Measurements from ENCODE around the gene SPECC1L. TPM values are rescaled to one million over a fixed set of nuclear protein-coding genes. Genes with fewer than 3 reads are reported as not detected.

SPECC1L gene
- total and polyA plus RNA-seq, 10 of the 15 experiments (the other 5 are each of a cell fraction or from before 2014, with no cell fraction given), result 1.9 to 40.6 (median 19.1) TPM

- TF ChIP-seq PBX3 (IDR thresholded peaks at IDR 0.05; ENCODE audit: insufficient replicate concordance, low read depth, low read length) (no peak), RFX5 (IDR thresholded peaks at IDR 0.05; ENCODE audit: low read depth, low read length) (no peak), ZNF622 (IDR thresholded peaks at IDR 0.05) (no peak), MTA3 (IDR thresholded peaks at IDR 0.05; ENCODE audit: borderline replicate concordance, low read length) (no peak)
Observed at GRCh38 chr22:24413271-24413670, 142.6 kb downstream of the SPECC1L start (continued).

DNA sequence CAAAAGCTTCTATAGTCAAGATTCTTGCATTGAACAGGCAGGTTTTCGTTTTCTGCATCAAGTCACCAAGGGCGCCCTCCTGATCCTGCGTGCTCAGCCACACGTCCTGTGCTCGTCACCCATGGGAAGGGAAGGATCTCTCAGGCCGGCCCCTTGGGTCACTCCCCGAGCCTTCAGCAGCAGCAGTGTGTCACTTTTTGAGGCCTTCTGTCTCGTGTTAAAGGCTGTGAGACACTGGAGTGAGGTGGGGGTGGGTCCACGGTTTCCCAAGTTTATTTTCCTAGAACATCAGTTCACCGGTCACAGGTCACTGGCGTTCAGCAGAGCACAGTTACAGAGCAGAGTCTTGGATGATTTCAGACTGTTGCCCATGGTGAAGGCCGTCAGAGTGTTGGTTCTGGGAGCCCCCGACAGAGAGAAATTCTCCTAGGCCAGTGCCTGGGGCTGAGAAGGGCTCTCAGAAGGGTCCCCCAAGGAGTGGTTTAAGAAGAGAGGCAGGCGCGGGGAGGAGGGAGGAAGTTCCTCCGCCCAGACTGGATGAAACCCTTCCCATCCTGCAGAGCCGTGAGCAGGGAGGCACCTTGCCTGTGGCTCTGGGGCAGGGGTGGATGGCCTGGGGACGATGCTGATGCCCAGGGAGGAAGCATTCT lies 143.2 kb downstream of the SPECC1L start:
- BruUV-seq (replicated peaks), result no TSS peak
- no peak overlapping the region for H3K9ac ChIP-seq (ENCODE audit: control insufficient read depth, insufficient read depth, low read length)
- ATAC-seq, result no peak
- DNase-seq (ENCODE audit: low read depth, low spot score), result no peak
- CTCF ChIA-PET, result interaction anchor here (0.9 kb wide), 1 partner anchor 11 kb away, joined by 3 read pairs; no protein-coding TSS in a partner anchor
- intact Hi-C loops (cut with micrococcal nuclease; ENCODE audit: unreplicated experiment), result no loop called here
- H3K4me2 ChIP-seq (ENCODE audit: control insufficient read depth, insufficient read depth), result no peak overlapping the region
- H2AFZ ChIP-seq (ENCODE audit: control insufficient read depth, low read depth, low read length), result no peak overlapping the region
- H3K9me3 ChIP-seq (replicated peaks; ENCODE audit: control insufficient read depth, insufficient read depth, low read length), result no peaks in the 10 kb centered on the region
- SMC1A ChIA-PET (ENCODE audit: uncharacterized antibody, unreplicated experiment), result no interaction called here
- no peak overlapping the region for H3K27ac ChIP-seq (ENCODE audit: control insufficient read depth, insufficient read depth)
- H3K4me3 ChIP-seq, result no peak overlapping the region
- POLR2A ChIA-PET, result no interaction called here
- in situ Hi-C loops (cut with MboI), result no loop called here
- no peaks in the 10 kb centered on the region for H3K27me3 ChIP-seq (replicated peaks in 1 of 2; ENCODE audit: control insufficient read depth in 2 of 2, insufficient read depth in 2 of 2, low read length in 1 of 2)
- H3K79me2 ChIP-seq (ENCODE audit: control insufficient read depth, insufficient read depth, low read length), result no peaks in the 10 kb centered on the region
- RAD21 ChIA-PET (ENCODE audit: unreplicated experiment), result no interaction called here
- 93% methylated on average over 18 of the region's 18 CpGs for WGBS (ENCODE audit: insufficient coverage, insufficient replicate concordance, low lambda C conversion rate, missing lambda C conversion rate)
- no peak for FAIRE-seq
- H3K36me3 ChIP-seq (ENCODE audit: control insufficient read depth in 2 of 2, insufficient read depth in 2 of 2, low read length in 1 of 2), result peaks cover 4 to 18% of the 10 kb centered on the region in 2 experiments; a peak in 3 of 4 replicates
- H3K4me1 ChIP-seq (ENCODE audit: control insufficient read depth, insufficient read depth, low read length), result peaks cover 10% of the 10 kb centered on the region
- H4K20me1 ChIP-seq (ENCODE audit: control insufficient read depth, insufficient read depth), result no peaks in the 10 kb centered on the region
- TF ChIP-seq EGR1 (IDR thresholded peaks at IDR 0.05; ENCODE audit: borderline replicate concordance in 1 of 2, low read depth in 2 of 2, low read length in 2 of 2) (no peak), NFYB (IDR thresholded peaks at IDR 0.05; ENCODE audit: insufficient read depth, low read depth, low read length) (no peak), MTA2 (IDR thresholded peaks at IDR 0.05; ENCODE audit: low read depth) (no peak), MLLT1 (IDR thresholded peaks at IDR 0.05) (no peak), KLF5 (IDR thresholded peaks at IDR 0.05; ENCODE audit: partially characterized antibody) (no peak), CREB1 (IDR thresholded peaks at IDR 0.05; ENCODE audit: low read depth) (no peak), BCL11A (IDR thresholded peaks at IDR 0.05; ENCODE audit: low read depth, low read length) (no peak), CBX3 (IDR thresholded peaks at IDR 0.05; ENCODE audit: borderline replicate concordance, low read depth) (no peak), HDAC6 (IDR thresholded peaks at IDR 0.05; ENCODE audit: unreplicated experiment) (no peak), ZBED1 (IDR thresholded peaks at IDR 0.05; ENCODE audit: borderline replicate concordance) (no peak), TBL1XR1 (IDR thresholded peaks at IDR 0.05; ENCODE audit: low read depth, low read length) (no peak), ZNF24 (IDR thresholded peaks at IDR 0.05) (no peak), TCF3 (IDR thresholded peaks at IDR 0.05; ENCODE audit: borderline replicate concordance, insufficient read depth, low read depth, low read length) (no peak), POU2F2 (IDR thresholded peaks at IDR 0.05; ENCODE audit: borderline replicate concordance, low read depth, low read length) (no peak)
- TF ChIP-seq, protein P1, sequence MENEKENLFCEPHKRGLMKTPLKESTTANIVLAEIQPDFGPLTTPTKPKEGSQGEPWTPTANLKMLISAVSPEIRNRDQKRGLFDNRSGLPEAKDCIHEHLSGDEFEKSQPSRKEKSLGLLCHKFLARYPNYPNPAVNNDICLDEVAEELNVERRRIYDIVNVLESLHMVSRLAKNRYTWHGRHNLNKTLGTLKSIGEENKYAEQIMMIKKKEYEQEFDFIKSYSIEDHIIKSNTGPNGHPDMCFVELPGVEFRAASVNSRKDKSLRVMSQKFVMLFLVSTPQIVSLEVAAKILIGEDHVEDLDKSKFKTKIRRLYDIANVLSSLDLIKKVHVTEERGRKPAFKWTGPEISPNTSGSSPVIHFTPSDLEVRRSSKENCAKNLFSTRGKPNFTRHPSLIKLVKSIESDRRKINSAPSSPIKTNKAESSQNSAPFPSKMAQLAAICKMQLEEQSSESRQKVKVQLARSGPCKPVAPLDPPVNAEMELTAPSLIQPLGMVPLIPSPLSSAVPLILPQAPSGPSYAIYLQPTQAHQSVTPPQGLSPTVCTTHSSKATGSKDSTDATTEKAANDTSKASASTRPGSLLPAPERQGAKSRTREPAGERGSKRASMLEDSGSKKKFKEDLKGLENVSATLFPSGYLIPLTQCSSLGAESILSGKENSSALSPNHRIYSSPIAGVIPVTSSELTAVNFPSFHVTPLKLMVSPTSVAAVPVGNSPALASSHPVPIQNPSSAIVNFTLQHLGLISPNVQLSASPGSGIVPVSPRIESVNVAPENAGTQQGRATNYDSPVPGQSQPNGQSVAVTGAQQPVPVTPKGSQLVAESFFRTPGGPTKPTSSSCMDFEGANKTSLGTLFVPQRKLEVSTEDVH (IDR thresholded peaks at IDR 0.05; ENCODE audit: low read depth, partially characterized antibody), result no peak
